H9 (cell line): ENCODE data around the gene KCNMA1. TPM values are rescaled to one million over a fixed set of nuclear protein-coding genes. Genes with fewer than 3 reads are reported as not detected.

Experiments
- DNase-seq: peaks from one replicate; pipeline ENCODE4 v3.0.0-alpha.2; 2017
- H2AFZ ChIP-seq: one replicate; pipeline ENCODE4 v1.6.1; 2013; ENCODE audit warnings: mild to moderate bottlenecking, low read length, control low read depth, moderate library complexity
- H2AK5ac ChIP-seq: 2 replicates; pipeline ENCODE4 v1.6.1; 2013; ENCODE audit warnings: low read length, control low read depth, mixed read lengths; ENCODE audit not compliant: insufficient read length
- H2BK120ac ChIP-seq: one replicate; pipeline ENCODE4 v1.6.1; 2013; ENCODE audit warnings: low read depth, mild to moderate bottlenecking, low read length, control low read depth, inconsistent platforms; ENCODE audit not compliant: poor library complexity, severe bottlenecking
- H2BK12ac ChIP-seq: 2 replicates; pipeline ENCODE4 v1.6.1; 2013; ENCODE audit warnings: low read length, control low read depth, mixed read lengths, low read depth; ENCODE audit not compliant: insufficient read length
- H2BK15ac ChIP-seq: 2 replicates; pipeline ENCODE4 v1.6.1; 2013; ENCODE audit warnings: low read depth, low read length, control low read depth
- H2BK20ac ChIP-seq: one replicate; pipeline ENCODE4 v1.6.1; 2013; ENCODE audit warnings: low read depth, mild to moderate bottlenecking, low read length, control low read depth, inconsistent platforms; ENCODE audit not compliant: poor library complexity, severe bottlenecking
- H2BK5ac ChIP-seq: 2 replicates; pipeline ENCODE4 v1.6.1; 2013; ENCODE audit warnings: low read length, control low read depth, mixed read lengths; ENCODE audit not compliant: insufficient read length
- H3K14ac ChIP-seq: 2 replicates; pipeline ENCODE4 v1.6.1; 2013; ENCODE audit warnings: low read length, control low read depth; ENCODE audit not compliant: insufficient read depth
- H3K18ac ChIP-seq: 2 replicates; pipeline ENCODE4 v1.6.1; 2013; ENCODE audit warnings: low read depth, mild to moderate bottlenecking, mixed read lengths, low read length, control low read depth; ENCODE audit not compliant: insufficient read length
- H3K23ac ChIP-seq: 2 replicates; pipeline ENCODE4 v1.6.1; 2013; ENCODE audit warnings: low read length, control low read depth, mixed read lengths, low read depth; ENCODE audit not compliant: insufficient read length
- H3K23me2 ChIP-seq: 2 replicates; pipeline ENCODE4 v1.6.1; 2013; ENCODE audit warnings: low read depth, mild to moderate bottlenecking, mixed read lengths, low read length, control low read depth; ENCODE audit not compliant: insufficient read length, poor library complexity, severe bottlenecking
- H3K27ac ChIP-seq: 2 replicates; pipeline ENCODE4 v1.5.1; 2013; ENCODE audit warnings: low read length, control low read depth, mixed read lengths, low read depth; ENCODE audit not compliant: insufficient read length
- H3K27me3 ChIP-seq: 2 replicates; pipeline ENCODE4 v1.6.1; 2013; ENCODE audit warnings: low read length, control low read depth, inconsistent platforms; ENCODE audit not compliant: insufficient read depth
- H3K4ac ChIP-seq: 2 replicates; pipeline ENCODE4 v1.6.1; 2013; ENCODE audit warnings: low read depth, mild to moderate bottlenecking, control low read depth, inconsistent platforms, low read length, moderate library complexity
- H3K4me1 ChIP-seq: 2 replicates; pipeline ENCODE4 v1.6.1; 2013; ENCODE audit warnings: low read length, control low read depth, inconsistent platforms; ENCODE audit not compliant: insufficient read depth
- H3K4me2 ChIP-seq: 2 replicates; pipeline ENCODE4 v1.6.1; 2013; ENCODE audit warnings: low read length, control low read depth, mixed read lengths; ENCODE audit not compliant: insufficient read length, insufficient read depth
- H3K56ac ChIP-seq: 2 replicates; pipeline ENCODE4 v1.6.1; 2013; ENCODE audit warnings: low read depth, mild to moderate bottlenecking, mixed read lengths, low read length, control low read depth; ENCODE audit not compliant: insufficient read length
- H3K79me1 ChIP-seq: 2 replicates; pipeline ENCODE4 v1.6.1; 2013; ENCODE audit warnings: low read depth, mild to moderate bottlenecking, moderate library complexity, low read length, control low read depth, inconsistent platforms; ENCODE audit not compliant: insufficient read depth, poor library complexity, severe bottlenecking
- H3K79me2 ChIP-seq: 2 replicates; pipeline ENCODE4 v1.6.1; 2013; ENCODE audit warnings: low read length, control low read depth, inconsistent platforms; ENCODE audit not compliant: insufficient read depth
- H3K9ac ChIP-seq: 2 replicates; pipeline ENCODE4 v1.6.1; 2013; ENCODE audit warnings: low read length, control low read depth, mixed read lengths; ENCODE audit not compliant: insufficient read length; ENCODE audit errors: extremely low read depth
- H3K9me3 ChIP-seq: one replicate; pipeline ENCODE4 v1.6.1; 2013; ENCODE audit warnings: low read depth, low read length, inconsistent platforms; ENCODE audit not compliant: control insufficient read depth
- H3T11ph ChIP-seq: one replicate; pipeline ENCODE4 v1.6.1; 2013; ENCODE audit warnings: mild to moderate bottlenecking, low read length, control low read depth, inconsistent platforms
- H4K20me1 ChIP-seq: one replicate; pipeline ENCODE4 v1.6.1; 2013; ENCODE audit not compliant: control insufficient read depth, insufficient read length, insufficient read depth
- H4K5ac ChIP-seq: 2 replicates; pipeline ENCODE4 v1.6.1; 2013; ENCODE audit warnings: low read depth, mild to moderate bottlenecking, mixed read lengths, low read length, control low read depth; ENCODE audit not compliant: insufficient read length
- H4K8ac ChIP-seq: replicated peaks from 2 replicates; pipeline ENCODE4 v1.6.1; 2013; ENCODE audit warnings: low read length, control low read depth, mixed read lengths, low read depth; ENCODE audit not compliant: insufficient read length
- H4K91ac ChIP-seq: 2 replicates; pipeline ENCODE4 v1.6.1; 2013; ENCODE audit warnings: low read depth, mild to moderate bottlenecking, moderate library complexity, mixed read lengths, low read length, control low read depth; ENCODE audit not compliant: insufficient read length
- H3K27ac Mint-ChIP-seq, 3 experiments: 2 replicates in 2 of 3; 3 replicates in 1 of 3; pipeline ENCODE4 v1.8.0; 2020 to 2021; ENCODE audit warnings: mixed read lengths in 3 of 3, mild to moderate bottlenecking in 1 of 3, moderate library complexity in 1 of 3
- H3K27me3 Mint-ChIP-seq: 2 replicates; pipeline ENCODE4 v1.8.0; 2021; ENCODE audit warnings: low read depth, mild to moderate bottlenecking, moderate library complexity, mixed read lengths
- H3K36me3 Mint-ChIP-seq, 3 experiments: 2 replicates in 2 of 3; 3 replicates in 1 of 3; pipeline ENCODE4 v1.8.0; 2020 to 2021; ENCODE audit warnings: low read depth in 3 of 3, mixed read lengths in 3 of 3; ENCODE audit not compliant: insufficient read depth in 1 of 3
- H3K4me1 Mint-ChIP-seq, 2 experiments: 2 replicates each; pipeline ENCODE4 v1.8.0; 2020; ENCODE audit warnings: mixed read lengths in 2 of 2
- H3K4me3 Mint-ChIP-seq, 2 experiments: 2 replicates in 1 of 2; 3 replicates in 1 of 2; pipeline ENCODE4 v1.8.0; 2020 to 2021; ENCODE audit warnings: mild to moderate bottlenecking in 2 of 2, mixed read lengths in 2 of 2, moderate library complexity in 1 of 2
- H3K9me3 Mint-ChIP-seq, 2 experiments: 2 replicates in 1 of 2; 3 replicates in 1 of 2; pipeline ENCODE4 v1.8.0; 2020; ENCODE audit warnings: mild to moderate bottlenecking in 2 of 2, mixed read lengths in 2 of 2, moderate library complexity in 1 of 2
- WGBS: extraction: QIAGEN DNeasy Blood & Tissue Kit; methylation state at CpG from one replicate; pipeline ENCODE4 v1.1.7; 2013; ENCODE audit warnings: missing lambda C conversion rate, low lambda C conversion rate, mixed read lengths; ENCODE audit not compliant: insufficient read length; ENCODE audit errors: extremely low coverage; 5-methylcytosine and 5-hydroxymethylcytosine counted together
- total RNA-seq: library from RNA; stranded (reverse); gene quantifications from 2 replicates; pipeline ENCODE4 v1.2.1, GENCODE V29; 2021
- TF ChIP-seq, protein P1 (sequence below): fragments of 200-600 bp; sonication (generic); conservative IDR thresholded peaks from 3 replicates; pipeline ENCODE4 v1.8.0; 2021; ENCODE audit warnings: antibody characterized with exemption, mild to moderate bottlenecking

Gene KCNMA1
- total RNA-seq, 1 experiment from 2014 or later, result 2.0 TPM

- Histone ChIP-seq H4K8ac (no peak overlapping the region), H3K79me1 (no peaks in the 10 kb centered on the region), H3K4ac (no peak overlapping the region), H3K27me3 (no peaks in the 10 kb centered on the region), H2BK20ac (no peak overlapping the region), H4K91ac (no peak overlapping the region), H2AFZ (no peak overlapping the region), H2BK120ac (no peak overlapping the region), H3K9me3 (no peaks in the 10 kb centered on the region), H2BK12ac (no peak overlapping the region), H3K23ac (no peak overlapping the region), H3T11ph (no peak overlapping the region), H3K56ac (no peak overlapping the region), H2AK5ac (no peak overlapping the region), H3K4me1 (no peaks in the 10 kb centered on the region), H4K5ac (no peak overlapping the region), H3K27ac (no peak overlapping the region), H3K4me2 (no peak overlapping the region), H3K23me2 (no peaks in the 10 kb centered on the region), H3K79me2 (no peaks in the 10 kb centered on the region), H4K20me1 (no peaks in the 10 kb centered on the region), H3K18ac (no peak overlapping the region), H2BK15ac (no peak overlapping the region), H3K9ac (no peak overlapping the region), H3K14ac (no peak overlapping the region; the same call in 1 of the 2 replicates), H2BK5ac (no peak overlapping the region)
- DNase-seq, result no peak
- WGBS, result no CpG with 5 or more reads among the region's 7 CpGs
- no peaks in the 10 kb centered on the region for H3K9me3 Mint-ChIP-seq
- no peak overlapping the region for H3K4me3 Mint-ChIP-seq
- H3K27ac Mint-ChIP-seq, result peak overlapping the region in 1 of 3 experiments; percentile 78; a peak in 1 of 7 replicates
- peaks cover 3% of the 10 kb centered on the region for H3K27me3 Mint-ChIP-seq
- H3K4me1 Mint-ChIP-seq, result peaks cover 14 to 20% of the 10 kb centered on the region in 2 experiments
- no peaks in the 10 kb centered on the region for H3K36me3 Mint-ChIP-seq
- TF ChIP-seq, protein P1, sequence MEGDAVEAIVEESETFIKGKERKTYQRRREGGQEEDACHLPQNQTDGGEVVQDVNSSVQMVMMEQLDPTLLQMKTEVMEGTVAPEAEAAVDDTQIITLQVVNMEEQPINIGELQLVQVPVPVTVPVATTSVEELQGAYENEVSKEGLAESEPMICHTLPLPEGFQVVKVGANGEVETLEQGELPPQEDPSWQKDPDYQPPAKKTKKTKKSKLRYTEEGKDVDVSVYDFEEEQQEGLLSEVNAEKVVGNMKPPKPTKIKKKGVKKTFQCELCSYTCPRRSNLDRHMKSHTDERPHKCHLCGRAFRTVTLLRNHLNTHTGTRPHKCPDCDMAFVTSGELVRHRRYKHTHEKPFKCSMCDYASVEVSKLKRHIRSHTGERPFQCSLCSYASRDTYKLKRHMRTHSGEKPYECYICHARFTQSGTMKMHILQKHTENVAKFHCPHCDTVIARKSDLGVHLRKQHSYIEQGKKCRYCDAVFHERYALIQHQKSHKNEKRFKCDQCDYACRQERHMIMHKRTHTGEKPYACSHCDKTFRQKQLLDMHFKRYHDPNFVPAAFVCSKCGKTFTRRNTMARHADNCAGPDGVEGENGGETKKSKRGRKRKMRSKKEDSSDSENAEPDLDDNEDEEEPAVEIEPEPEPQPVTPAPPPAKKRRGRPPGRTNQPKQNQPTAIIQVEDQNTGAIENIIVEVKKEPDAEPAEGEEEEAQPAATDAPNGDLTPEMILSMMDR, result no peak
Measured at GRCh38 chr10:77445547-77445946, 192.1 kb downstream of the KCNMA1 start.
